HG03175 (cell line): Measurements from ENCODE around the gene GRIN2D.
"Not testable (repeated sequence)": the region's sequence is repeated elsewhere in the genome, so short reads cannot be mapped to it uniquely, and the experiment has no call there.

Source experiments
- ATAC-seq: cut with Tn5 transposase; IDR thresholded peaks from one replicate; pipeline ENCODE4 v1.9.1; 2021; ENCODE audit warnings: mild to moderate bottlenecking, moderate library complexity; ENCODE audit not compliant: unreplicated experiment

GRIN2D gene

DNA sequence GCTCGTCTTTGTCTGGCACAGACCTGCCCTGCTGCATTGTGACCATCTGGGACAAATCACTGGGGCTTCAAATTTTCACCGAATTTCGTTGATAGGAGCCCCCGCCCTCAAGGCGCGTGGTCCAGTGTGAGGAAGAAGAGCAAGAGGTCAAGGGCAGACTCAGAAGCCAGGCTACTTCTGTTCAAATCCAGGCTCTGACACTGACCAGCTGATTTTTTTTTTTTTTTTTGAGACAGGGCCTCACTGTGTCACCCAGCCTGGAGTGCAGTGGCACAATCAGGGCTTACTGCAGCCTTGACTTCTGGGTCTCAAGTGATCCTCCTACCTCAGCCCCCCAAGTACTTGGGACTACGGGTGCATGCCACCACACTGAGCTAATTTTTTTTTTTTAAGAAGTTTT, 22.1 kb upstream of the GRIN2D start:
- no peak for ATAC-seq

DNA sequence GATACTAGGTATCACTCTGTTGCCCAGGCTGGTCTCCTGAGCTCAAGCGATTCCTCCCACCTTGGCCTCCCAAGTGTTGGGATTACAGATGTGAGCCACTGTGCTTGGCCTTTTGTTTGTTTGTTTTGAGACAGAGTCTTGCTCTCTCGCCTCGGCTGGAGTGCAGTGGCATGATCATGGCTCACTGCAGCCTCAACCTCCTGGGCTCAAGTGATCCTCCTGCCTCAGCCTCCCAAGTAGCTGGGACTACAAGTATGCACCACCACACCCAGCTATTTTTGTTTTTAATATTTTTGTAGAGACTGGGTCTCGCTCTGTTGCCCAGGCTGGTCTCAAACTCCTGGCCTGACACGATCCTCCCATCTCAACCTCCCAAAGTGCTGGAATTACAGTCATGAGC, 21.7 kb upstream of the GRIN2D start:
- not testable (repeated sequence) for ATAC-seq

DNA sequence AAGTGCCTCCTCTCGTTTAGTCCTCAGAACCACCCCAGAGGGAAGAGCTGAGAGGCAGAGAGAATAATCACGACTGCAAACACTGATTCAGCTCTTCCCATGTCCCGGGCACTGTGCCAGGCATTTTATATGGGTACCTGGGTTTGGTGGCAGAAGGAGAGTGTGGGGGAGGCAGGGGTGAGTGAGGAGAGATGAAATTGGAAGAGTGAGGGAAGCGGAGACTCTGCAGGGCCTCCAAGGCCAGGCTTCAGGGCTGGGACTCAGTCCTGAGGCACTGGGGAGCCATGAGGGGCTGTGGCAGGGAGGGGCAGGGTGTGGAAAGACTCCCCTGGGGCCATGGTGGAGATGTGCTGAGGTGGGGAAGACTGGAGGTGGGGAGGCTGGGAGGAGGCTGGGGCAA, 20.6 kb upstream of the GRIN2D start:
- ATAC-seq = no peak

DNA sequence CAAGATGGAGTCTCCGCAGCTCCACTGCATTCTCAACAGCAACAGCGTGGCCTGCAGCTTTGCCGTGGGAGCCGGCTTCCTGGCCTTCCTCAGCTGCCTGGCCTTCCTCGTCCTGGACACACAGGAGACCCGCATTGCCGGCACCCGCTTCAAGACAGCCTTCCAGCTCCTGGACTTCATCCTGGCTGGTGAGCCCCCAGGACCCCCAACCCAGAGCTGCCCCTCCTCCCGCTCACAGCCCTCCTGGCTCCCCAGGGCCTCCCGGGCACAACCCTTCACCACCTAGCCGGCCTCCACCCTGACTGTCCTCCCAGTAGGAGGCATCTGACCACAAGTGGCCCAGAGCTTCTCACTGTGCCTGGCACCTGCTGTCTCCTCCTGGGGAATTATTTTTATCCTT, 19.9 kb upstream of the GRIN2D start:
- no peak for ATAC-seq

DNA sequence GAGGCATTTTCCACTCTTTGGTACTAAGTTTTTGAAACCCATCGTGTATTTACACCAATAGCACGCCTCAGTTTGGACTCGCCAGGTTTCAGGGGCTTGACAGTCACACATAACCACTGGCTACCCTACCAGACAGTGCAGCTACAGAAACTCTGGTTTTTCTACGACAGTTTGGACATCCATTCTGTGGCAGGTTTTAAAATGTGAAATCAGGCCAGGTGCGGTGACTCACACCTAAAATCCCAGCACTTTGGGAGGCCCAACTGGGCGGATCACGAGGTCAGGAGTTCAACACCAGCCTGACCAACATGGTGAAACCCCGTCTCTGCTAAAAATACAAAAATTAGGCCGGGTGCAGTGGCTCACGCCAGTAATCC, 15.3 kb upstream of the GRIN2D start:
- ATAC-seq = no peak

DNA sequence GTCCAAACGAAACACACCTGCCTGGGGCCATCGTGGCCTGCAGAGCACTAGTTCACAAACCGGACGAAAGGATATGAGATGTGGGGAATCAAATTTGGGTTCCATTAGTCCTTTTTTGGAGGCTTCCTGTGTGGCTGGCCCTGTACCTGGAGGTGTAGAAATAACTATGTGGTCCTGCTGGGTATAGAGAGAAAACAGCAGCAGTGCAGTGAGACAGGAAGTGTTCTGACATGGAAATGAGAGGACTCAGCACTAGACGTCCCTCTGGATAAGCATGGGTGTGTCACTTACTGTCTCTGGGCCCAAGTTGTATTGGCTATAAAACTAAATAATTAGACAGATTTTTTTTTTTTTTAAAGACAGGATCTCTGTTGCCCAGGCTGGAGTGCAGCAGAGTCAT, 14.4 kb upstream of the GRIN2D start:
- no peak for ATAC-seq

DNA sequence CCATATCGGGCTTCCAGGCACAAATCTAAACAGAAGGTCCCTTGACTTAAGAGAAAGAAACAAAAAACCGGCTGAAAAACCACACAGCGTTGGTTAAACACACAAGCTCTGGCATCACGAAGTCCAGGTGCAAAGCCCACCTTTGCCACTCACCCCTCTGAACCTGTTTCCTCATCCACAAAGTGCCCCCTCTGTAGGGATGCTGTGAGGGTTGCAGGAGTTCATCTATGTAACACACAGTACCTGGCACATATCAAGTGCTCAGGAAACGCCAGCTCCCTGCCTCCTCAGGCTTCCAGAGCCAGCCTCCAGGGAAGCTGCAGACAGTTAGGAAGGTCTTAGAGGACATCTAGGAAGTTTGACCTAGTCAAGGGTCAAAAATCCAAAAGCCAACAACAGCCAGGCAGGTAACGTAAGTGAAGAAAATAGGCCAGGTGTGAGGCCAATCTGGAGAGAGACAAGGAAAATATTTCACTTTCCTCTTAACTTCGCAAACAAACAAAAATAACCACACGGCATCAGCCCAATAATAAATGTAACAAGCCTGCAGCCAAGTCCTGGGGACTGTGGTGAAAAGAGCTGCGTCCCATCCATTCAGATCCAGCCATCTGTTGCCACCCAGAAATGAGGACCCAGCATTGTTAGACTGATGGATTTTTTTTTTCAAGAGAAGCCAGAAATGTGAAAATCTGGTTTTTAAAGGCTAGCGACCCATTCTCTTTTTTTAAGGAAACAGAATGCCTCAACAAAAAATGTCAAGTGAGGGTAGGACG, 12.1 kb upstream of the GRIN2D start:
- ATAC-seq = no peak

DNA sequence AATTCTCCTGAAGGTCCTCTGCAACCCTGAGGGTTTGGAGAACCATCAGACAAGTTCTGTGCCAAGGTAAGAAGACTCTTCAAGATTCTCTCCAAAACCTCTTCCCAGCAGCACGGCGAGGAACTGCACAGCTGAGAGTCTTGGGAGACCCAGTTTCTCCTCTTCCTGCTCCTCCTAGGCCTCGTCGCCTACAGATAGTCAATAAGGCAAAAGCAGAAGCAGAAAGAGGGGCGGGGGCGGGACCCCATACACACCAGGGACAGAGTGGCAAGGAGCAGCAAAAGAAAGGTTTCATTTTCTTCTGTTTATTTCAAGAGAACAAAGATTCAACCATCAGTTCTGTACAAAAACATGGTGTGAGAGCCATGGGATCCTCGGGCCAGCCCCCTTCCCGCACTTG, 11.2 kb upstream of the GRIN2D start:
- ATAC-seq = no peak

DNA sequence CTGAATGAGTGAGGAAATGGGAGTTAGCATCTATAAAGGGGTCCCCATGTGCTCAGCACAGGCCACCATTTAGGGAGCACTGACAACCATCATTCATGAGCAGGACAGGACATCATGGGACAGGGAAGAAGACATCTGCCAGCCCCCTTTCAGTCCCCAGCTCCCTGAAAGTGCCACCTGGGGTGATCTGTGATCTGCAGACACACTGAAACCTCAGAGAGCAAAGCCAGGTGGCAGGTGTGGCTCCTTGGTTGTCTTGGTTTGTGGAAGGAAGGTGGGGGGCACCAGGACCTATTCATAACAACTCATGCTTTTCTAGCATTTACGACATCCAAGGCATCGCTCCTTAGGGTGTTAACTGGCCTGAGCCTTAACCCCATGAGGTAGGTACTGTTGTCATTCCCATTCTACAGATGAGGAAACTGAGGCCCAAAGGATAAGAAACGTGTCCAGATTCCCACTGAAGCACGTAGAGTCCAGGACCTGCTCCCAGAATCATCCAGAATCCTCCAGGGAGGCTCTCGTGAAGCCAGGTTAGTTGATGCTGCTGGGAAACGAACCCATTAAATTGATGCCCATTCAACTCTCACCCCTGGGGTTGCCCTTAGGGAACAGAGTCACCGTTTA, 7.9 kb upstream of the GRIN2D start:
- ATAC-seq = no peak

DNA sequence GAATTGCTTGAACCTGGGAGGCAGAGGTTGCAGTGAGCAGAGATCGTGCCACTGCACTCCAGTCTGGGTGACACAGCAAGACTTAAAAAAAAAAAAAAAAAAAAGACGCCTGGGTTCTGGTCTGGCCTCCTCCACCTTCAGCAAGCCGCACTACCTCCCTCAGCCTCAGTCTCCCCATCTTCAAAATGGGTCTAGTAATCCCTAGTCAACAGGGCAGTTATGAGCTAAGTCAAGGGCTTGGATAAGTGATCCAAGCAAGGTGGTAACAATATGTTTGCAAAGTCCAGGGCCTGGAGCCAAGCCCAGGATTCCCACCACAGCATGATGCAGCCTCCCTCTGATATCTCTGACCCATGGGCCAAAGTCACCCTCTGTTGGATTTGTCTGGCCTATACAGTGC, 6.5 kb upstream of the GRIN2D start:
- no peak for ATAC-seq

DNA sequence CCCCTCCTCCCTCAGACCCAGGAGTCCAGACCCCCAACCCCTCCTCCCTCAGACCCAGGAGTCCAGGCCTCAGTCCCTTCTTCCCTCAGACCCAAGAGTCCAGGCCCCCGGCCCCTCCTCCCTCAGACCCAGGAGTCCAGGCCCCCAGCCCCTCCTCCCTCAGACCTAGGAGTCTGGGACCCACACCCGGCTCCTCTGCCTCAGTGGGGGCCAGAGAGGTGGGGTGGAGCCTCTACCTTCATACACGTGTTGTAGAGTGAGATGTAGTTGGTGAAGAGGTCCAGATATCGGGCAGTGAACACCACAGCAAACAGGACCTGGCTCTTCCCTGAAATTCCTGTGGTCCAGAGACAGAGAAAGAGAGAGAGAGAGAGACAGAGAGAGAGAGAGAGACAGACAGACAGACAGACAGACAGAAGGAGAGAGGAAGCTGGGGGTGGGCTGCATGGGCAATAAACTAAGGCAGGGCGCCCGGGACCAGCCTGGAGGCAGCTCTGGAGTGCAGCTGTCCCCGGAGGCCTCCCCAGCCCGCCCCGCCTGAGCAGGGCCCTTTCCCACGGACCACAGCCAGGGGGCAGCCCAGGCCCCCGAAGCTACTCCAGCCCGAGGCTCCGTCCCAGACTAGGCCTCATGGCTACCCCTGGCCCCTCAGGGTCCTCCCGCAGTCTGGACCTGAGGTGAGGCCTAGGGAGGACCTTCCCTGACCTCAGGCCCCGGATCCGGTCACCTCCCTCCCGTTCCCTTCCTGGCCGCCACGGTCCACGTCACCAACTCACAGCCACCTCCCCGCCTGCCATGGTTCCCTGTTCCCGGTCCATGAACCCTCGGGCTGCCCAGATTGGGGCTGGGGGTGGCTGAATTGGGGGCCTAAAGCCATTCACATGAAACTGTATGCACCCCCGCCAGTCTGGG, 3.0 kb upstream of the GRIN2D start:
- ATAC-seq = no peak

DNA sequence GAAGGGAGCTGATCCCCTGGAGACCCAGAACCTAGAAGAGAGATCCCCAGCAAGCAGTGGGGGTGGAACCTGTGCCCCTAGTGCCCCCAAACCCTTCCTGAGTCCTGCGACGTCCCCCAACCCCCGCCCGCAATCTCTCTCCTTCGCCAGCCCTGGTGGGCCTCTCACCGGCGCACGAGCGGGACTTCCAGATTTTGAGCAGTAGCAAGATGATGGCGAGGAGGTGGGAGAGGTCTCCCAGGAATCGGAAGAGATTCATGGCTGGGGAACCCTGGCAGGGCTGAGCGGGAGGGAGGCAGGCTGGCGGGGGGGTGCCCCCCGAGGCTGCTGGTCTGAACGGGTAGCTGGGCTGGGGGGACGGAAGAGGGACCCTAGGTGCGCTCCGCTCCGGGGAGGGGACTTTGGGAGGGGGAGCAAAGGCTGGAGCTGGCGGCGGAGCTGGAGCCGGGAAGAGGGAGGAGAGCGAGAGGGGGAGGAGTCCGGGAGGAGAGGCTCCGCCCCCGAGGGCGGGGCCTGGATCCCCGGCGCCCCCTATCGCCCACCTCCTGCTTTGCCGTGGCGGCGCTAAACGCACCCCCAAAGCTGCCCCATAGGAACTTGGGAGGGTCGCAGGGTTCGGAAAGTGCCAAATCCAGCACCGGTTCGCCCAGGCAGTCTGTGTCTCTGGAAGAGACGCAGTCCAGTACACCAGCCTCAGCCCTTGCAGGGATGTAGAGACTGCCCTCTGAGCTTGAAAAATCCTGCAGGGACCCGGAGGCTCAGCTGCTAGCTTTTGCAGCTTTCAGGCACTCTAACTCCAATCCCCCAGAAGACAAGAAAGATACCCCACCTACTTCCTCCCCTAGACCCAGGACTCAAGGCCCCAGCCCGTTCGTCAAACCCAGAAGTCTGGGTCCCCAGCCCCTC, 2.1 kb upstream of the GRIN2D start, which contains the start of gene KDELR1:
Gene KDELR1 (minus strand): TSS at position 452 of the 906 bp plus-strand sequence. CDS start 193 bp downstream, at position 259.
- ATAC-seq = peak; percentile 71

DNA sequence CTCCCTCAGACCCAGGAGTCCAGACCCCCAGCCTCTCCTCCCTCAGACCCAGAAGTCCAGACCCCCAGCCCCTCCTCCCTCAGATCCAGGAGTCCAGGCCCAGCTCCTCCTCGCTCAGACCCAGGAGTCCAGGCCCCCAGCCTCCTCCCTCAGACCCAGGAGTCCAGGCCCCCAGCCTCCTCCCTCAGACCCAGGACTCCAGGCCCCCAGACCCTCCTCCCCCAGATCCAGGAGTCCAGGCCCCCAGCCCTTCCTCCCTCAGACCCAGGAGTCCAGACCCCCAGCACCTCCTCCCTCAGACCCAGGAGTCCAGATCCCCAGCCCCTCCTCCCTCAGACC, 1.5 kb upstream of the GRIN2D start:
- ATAC-seq = not testable (repeated sequence)

DNA sequence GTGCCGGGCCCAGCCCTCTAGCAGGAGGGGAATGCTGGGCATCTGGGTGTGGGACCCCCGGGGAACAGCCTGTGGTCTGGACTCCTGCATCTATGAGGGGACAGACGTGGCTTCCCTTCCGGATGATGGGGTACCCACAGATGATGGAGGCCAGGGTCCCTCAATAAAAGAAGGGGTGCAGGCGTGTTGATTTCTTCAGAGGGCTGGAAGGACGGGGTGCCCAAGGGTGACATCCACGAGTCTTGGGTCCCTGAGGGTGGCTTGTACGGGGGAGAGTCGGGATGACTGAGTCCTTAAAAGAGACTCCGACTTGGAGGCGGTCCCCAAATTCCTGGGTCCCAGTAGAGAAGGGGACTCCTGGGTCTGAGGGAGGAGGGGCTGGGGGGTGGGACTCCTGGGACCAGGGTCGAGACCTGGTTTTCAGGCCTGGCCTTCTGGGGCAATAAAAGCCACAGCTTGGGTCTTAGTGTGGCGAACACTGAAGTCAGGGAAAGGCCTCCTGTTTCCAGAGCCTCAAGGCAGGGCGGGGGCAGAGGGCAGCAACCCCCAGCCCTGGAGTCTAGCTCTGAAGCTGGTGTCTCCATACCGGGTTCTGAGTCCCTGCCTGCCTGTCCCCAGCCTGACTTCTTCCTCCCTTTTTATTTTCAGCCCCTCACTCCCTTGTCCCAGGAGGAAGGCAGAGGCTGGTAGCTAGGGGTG, 459 bp upstream of the GRIN2D start:
- no peak for ATAC-seq

DNA sequence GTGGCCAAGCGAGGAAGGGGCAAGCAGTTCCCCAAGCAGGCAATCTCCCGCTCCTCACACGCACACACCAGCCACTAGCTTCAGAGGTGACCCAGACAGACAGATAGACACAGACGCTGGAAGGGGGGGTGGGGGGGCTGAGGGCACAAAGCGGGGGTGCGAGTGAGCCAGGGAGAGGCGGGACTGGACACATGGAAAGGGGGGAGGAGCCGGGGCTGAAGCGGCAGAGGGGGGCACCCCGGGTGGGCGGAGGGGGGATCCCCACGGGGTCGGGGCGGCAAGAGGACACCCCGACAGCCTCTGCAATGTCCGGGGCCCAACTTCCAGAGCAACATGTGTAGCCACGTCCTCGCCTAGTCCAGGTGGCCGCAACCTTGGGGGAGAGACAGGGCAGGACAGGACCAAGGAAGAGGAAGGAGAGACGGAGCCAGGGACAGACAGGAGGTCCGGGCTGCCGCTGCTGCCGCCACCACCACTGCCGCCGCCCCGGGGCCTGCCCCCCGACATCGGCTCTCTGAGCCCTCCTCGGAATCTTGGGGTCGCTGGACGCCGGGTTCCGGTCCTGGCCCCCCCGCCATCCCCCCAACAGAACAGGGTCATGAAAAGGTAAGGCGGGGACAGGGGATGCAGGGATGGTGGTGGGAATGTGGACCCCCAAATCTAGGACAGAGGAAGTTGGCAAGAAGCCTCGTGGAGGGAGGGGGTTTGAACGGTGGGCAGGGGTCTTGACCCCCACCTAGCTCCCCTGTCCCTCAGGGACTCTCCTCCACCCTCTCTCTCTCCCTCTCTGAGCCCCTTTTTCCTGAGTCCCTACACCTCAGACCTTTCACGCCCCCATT, 1.1 kb downstream of the GRIN2D start:
- no peak for ATAC-seq

DNA sequence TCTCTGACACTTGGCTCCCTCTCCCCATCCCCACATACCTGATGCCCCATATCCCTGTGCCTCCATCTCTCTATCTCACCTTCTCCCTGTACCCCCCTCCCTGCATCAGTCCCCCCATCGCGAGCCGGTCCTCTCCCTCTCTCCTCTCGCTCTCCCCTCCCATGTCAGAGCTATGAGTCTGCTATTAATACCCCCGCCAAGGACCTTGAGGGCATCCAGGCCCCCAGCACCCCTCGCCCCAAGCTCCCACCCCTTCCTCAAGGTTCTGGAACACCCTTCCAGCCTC, 1.6 kb downstream of the GRIN2D start:
- ATAC-seq = no peak

DNA sequence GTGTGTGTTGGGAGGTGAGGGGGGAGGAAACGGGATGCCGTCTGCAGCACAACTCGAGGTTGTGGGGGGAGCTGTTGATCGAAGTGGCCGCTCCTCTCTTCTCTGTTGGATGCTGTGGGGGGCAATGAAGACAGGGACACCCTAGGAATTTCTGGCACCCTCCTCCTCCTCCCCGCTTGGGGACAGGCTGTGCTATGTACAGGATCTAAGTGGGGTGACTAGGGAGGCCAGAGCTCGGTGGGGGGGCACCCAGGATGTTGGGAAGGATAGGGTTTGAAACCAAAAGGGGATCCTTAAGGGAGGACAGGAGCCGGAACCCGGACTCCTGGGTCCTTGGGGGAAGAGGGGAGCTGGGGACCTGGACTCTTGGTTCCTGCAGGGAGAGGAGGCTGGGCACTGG, 2.0 kb downstream of the GRIN2D start:
- ATAC-seq = no peak

DNA sequence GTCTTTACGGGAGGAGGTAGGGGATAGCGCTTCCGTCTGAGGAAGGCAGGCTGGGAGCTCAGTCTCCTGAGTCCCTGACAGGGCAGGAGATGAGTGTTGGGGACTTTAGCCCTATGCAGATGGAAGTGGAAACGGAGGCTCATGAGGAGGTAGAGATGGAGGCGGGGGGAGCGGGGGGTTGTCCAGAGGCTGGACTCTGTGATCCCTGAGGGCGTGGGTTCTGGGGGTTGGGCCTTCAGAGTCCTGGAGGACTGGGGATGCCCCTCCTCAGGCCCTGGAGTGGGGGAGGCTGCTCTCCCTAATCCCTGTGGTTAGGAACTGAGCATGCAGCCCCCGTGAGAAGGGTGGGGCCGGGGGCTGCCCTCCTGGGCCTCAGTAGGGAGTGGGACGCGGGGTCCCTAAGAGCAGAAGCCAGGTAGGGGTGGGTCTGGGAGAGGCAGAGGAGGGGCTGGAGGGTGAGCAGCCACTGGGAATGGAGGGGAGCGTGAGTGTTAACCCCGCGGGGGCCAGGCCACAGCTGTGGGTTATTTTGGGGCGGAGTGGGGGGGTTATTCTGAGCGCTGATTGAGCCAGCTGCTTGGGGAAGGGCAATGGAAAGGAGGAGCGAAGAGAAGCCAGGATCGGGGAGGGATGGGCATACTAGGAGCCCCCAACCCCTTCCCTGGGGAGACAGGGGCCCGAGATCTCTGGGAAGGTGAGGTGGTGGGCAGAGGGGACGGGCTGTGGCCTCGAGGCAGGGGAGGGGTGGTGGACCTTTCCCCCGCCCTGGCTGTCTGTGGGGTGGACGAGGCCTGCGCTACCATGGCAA, 2.8 kb downstream of the GRIN2D start:
- no peak for ATAC-seq

DNA sequence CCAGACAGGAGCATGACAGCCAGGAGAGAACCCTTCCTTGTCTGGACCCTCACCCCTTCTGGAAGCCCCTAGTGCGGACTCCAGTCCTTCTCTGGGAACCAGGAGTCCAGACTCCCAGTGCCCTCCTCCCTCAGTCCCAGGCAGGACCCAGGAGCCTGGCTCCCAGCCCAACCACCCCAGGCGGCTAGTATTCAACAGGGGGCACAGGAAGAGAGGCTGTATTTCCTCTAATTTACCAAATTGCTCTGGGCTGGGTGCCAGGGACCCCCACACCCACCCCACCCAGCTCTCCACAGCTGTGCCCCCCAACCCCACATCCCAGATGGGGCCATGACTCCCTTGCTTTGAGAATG, 3.3 kb downstream of the GRIN2D start:
- ATAC-seq = no peak
